PFSK-1 (cell line): ENCODE data around the gene BCKDK.

Experiments used
- POLR2AphosphoS5 ChIP-seq: IDR thresholded peaks from 2 replicates; pipeline ENCODE4 v1.6.1; 2012; ENCODE audit warnings: low read depth, mild to moderate bottlenecking, control low read depth, low read length, moderate library complexity
- SIN3A ChIP-seq: IDR thresholded peaks from 2 replicates; pipeline ENCODE4 v1.6.1; 2012; ENCODE audit warnings: mild to moderate bottlenecking, low read length, moderate library complexity, borderline replicate concordance; ENCODE audit not compliant: insufficient read depth
- TAF1 ChIP-seq: IDR thresholded peaks from 2 replicates; pipeline ENCODE4 v1.6.1; 2012; ENCODE audit warnings: low read length, control low read depth, borderline replicate concordance; ENCODE audit not compliant: insufficient read depth
- TF ChIP-seq, protein P1 (sequence below), 2 experiments: IDR thresholded peaks; 2 replicates each; pipeline versions ENCODE4 v1.6.1 to v1.8.0; 2011 to 2012; ENCODE audit warnings: low read depth in 2 of 2, low read length in 2 of 2, control low read depth in 1 of 2, inconsistent platforms in 1 of 2, mild to moderate bottlenecking in 1 of 2, moderate library complexity in 1 of 2; ENCODE audit not compliant: insufficient read depth in 1 of 2

DNA sequence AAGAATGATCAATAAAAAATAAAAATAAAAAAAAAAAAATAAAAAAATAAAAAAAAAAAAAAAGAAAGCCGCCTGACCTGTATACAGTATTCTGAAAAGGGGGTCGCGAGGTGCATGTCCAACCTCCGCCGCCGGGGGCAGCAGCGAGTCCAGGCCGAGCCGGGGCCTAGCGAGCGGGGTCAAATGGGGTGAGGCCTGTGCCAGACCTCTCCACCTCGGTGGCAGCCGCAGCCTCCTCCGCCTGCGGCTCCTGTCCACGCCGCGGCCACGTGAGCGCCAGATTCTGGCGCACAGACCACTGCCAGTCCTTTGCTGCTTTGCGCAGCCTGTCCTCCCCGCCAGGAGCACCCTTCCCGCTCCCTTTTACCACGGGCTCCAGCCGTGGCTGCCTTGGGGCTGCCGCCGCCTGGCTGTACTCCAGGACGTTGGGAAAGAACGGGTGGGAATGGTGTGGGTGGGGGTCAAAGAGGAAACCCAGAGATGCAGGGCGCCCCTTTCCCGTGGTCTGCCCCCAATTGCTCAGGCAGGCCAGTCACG, 2.4 kb upstream of the BCKDK start:
- TF ChIP-seq, protein P1, sequence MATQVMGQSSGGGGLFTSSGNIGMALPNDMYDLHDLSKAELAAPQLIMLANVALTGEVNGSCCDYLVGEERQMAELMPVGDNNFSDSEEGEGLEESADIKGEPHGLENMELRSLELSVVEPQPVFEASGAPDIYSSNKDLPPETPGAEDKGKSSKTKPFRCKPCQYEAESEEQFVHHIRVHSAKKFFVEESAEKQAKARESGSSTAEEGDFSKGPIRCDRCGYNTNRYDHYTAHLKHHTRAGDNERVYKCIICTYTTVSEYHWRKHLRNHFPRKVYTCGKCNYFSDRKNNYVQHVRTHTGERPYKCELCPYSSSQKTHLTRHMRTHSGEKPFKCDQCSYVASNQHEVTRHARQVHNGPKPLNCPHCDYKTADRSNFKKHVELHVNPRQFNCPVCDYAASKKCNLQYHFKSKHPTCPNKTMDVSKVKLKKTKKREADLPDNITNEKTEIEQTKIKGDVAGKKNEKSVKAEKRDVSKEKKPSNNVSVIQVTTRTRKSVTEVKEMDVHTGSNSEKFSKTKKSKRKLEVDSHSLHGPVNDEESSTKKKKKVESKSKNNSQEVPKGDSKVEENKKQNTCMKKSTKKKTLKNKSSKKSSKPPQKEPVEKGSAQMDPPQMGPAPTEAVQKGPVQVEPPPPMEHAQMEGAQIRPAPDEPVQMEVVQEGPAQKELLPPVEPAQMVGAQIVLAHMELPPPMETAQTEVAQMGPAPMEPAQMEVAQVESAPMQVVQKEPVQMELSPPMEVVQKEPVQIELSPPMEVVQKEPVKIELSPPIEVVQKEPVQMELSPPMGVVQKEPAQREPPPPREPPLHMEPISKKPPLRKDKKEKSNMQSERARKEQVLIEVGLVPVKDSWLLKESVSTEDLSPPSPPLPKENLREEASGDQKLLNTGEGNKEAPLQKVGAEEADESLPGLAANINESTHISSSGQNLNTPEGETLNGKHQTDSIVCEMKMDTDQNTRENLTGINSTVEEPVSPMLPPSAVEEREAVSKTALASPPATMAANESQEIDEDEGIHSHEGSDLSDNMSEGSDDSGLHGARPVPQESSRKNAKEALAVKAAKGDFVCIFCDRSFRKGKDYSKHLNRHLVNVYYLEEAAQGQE (IDR thresholded peaks at IDR 0.05; ENCODE audit: insufficient read depth in 1 of 2, low read depth in 2 of 2, low read length in 2 of 2): no peak
- TF ChIP-seq TAF1 (no peak), POLR2AphosphoS5 (no peak), SIN3A (no peak)
